Activated T-helper 2 cell treated with anti-CD3 and anti-CD28 coated beads, Interferon-gamma antibody, Interleukin-2, Interleukin-4, amounts not matched to agents 10 μg/mL and 5 μg/mL and 100 μg/mL, durations not matched to agents 14 hours and 24 hours and 36 hours (primary cell): Measurements from ENCODE around the gene WFDC2. TPM values are rescaled to one million over a fixed set of nuclear protein-coding genes. Genes with fewer than 3 reads are reported as not detected.

ENCODE experiments used
- DNase-seq: peaks from one replicate; pipeline ENCODE4 v3.0.0; 2021; ENCODE audit warnings: low spot score
- H3K27ac Mint-ChIP-seq: one replicate; pipeline ENCODE4 v1.8.0; 2021; ENCODE audit warnings: mixed read lengths
- H3K27me3 Mint-ChIP-seq: one replicate; pipeline ENCODE4 v1.8.0; 2021; ENCODE audit warnings: low read depth, mixed read lengths
- H3K36me3 Mint-ChIP-seq: one replicate; pipeline ENCODE4 v1.8.0; 2021; ENCODE audit warnings: low read depth, mixed read lengths
- H3K4me1 Mint-ChIP-seq: one replicate; pipeline ENCODE4 v1.8.0; 2021; ENCODE audit warnings: low read depth, mixed read lengths
- H3K4me3 Mint-ChIP-seq: one replicate; pipeline ENCODE4 v1.8.0; 2021; ENCODE audit warnings: low read depth, mild to moderate bottlenecking, moderate library complexity, mixed read lengths
- H3K9me3 Mint-ChIP-seq: one replicate; pipeline ENCODE4 v1.8.0; 2021; ENCODE audit warnings: mixed read lengths
- intact Hi-C: fragments of 100-400 bp; cut with micrococcal nuclease; formaldehyde crosslinking; loops from one replicate; pipeline ENCODE4 v1.15.1; 2023
- total RNA-seq: library from RNA; stranded (reverse); gene quantifications from 2 replicates; pipeline ENCODE4 v1.2.3, GENCODE V29; 2022

The WFDC2 gene
- total RNA-seq, 1 donor from 2014 or later = not detected

DNA sequence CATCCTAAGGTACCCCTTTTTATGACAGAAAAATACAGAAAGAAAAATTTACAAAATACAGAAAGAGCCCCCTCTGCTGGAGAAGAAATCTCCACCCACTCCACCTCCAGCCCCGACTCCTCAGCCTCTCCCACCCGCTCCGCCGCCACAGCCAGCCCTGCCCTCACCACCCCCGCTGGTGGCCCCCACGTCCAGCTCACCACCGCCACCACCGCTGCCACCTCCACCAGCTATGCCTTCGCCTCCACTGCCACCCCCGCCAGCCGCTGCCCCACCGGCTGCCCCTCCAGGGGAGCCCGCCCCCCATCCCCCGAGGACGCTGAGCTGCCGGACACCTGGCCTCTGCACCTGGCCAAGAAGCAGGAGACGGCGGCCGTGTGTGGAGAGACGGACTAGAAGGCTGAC, 17.7 kb downstream of the WFDC2 start:
- no peak overlapping the region for H3K4me3 Mint-ChIP-seq

DNA sequence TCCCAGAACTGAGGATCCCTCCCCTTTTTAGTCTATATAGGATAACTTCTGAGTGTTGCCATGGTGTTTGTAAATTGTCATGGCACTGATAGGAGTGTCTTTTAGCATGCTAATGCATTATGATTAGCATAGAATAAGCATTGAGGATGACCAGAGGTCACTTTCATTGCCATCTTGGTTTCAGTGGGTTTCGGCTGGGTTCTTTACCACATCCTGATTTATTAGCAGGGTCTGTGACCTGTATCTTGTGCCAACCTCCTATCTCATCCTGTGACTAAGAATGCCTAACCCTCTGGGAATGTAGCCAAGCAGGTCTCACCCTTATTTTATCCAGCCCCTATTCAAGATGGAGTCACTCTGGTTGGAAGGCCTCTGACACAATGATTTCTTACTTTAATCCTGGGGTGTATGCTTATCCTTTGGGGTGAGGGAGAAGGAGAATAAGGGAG, 19.6 kb downstream of the WFDC2 start:
- Mint-ChIP-seq H3K36me3 (no peaks in the 10 kb centered on the region), H3K4me1 (no peaks in the 10 kb centered on the region), H3K27ac (no peak overlapping the region), H3K4me3 (no peak overlapping the region), H3K9me3 (no peaks in the 10 kb centered on the region), H3K27me3 (peaks cover 26% of the 10 kb centered on the region)
- intact Hi-C loops = no loop called here
- DNase-seq = no peak

More for the DNA sequence above, 17.7 kb downstream of the WFDC2 start:
- DNase-seq = no peak
- Mint-ChIP-seq H3K9me3 (no peaks in the 10 kb centered on the region), H3K27me3 (peaks cover 21% of the 10 kb centered on the region), H3K27ac (no peak overlapping the region), H3K4me1 (no peaks in the 10 kb centered on the region), H3K36me3 (no peaks in the 10 kb centered on the region)
- intact Hi-C loops = no loop called here

DNA sequence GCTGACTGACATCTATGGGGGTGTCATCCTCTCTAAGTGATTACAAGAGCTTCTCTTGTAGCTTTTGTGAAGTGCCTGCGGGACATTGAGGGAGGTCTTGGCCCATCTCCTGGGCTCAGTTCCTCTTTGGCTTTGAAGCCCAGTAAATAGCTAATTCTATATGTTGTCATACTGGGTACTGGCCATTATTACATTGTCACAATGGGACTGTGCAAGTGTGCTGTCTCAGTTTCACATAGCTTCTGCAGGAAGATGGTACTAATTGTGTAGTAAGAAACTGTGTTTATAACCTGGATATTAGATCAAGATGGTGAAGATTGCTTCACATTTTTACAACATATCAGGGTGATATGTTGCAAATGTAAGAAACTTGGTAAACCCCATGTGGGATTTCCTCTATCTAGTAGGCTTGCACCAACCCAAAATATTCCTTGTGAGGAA, 26.0 kb downstream of the WFDC2 start:
- intact Hi-C loops = no loop called here

DNA sequence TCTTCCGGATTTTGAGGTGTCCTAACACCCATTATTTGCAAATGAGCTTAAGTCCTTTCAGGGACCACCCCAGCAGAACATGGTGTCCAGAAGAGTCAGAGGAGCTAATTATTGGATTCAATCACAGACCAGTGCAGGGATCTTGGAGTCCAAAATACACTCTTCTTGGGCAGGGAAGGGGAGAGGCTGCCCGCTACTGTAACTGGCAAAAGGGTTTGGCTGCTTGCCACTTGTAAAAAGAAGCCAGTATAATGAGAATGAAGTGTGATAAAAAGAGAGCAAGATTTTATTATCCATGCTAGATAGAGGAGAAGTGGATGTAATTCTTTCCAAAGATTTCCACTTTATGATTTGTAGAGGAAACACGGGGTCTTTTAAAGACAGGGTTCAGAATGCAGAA, 26.6 kb downstream of the WFDC2 start:
- H3K4me1 Mint-ChIP-seq = no peaks in the 10 kb centered on the region
- H3K27me3 Mint-ChIP-seq = peaks cover 18% of the 10 kb centered on the region
- intact Hi-C loops = no loop called here
- H3K9me3 Mint-ChIP-seq = no peaks in the 10 kb centered on the region
- no peak overlapping the region for H3K27ac Mint-ChIP-seq
- H3K4me3 Mint-ChIP-seq = no peak overlapping the region
- no peaks in the 10 kb centered on the region for H3K36me3 Mint-ChIP-seq
- DNase-seq = no peak

More for the DNA sequence above, 26.0 kb downstream of the WFDC2 start:
- DNase-seq = no peak
- Mint-ChIP-seq H3K27me3 (peaks cover 18% of the 10 kb centered on the region), H3K4me1 (no peaks in the 10 kb centered on the region), H3K4me3 (no peak overlapping the region), H3K27ac (no peak overlapping the region), H3K9me3 (no peaks in the 10 kb centered on the region), H3K36me3 (no peaks in the 10 kb centered on the region)

DNA sequence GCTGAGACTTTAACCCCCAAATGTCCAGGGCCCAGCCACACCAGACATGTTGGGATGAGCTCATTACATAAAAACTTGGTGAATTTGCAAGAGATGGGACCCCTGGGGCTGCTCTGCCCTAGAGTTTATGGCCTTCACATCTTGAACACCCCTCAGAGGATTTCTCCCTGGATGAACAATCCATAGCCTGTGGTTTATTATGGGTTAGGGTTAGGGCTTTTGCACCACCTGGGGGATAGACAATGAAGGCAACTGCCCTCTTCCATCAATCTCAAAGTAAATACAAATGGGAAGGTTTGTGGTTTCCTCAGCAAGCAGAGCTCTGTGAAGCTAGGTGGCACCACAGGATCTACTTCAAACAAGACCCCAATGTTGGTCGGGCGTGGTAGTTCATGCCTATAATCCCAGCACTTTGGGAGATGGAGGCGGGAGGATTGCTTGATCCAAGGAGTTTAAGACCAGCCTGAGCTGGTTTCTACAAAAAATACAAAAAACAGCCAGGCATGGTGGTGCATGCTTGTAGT, 28.5 kb downstream of the WFDC2 start:
- no peaks in the 10 kb centered on the region for H3K36me3 Mint-ChIP-seq
- H3K9me3 Mint-ChIP-seq = no peaks in the 10 kb centered on the region
- intact Hi-C loops = no loop called here
- no peak overlapping the region for H3K27ac Mint-ChIP-seq
- no peak for DNase-seq
- no peaks in the 10 kb centered on the region for H3K4me1 Mint-ChIP-seq
- H3K4me3 Mint-ChIP-seq = no peak overlapping the region
- peaks cover 27% of the 10 kb centered on the region for H3K27me3 Mint-ChIP-seq

DNA sequence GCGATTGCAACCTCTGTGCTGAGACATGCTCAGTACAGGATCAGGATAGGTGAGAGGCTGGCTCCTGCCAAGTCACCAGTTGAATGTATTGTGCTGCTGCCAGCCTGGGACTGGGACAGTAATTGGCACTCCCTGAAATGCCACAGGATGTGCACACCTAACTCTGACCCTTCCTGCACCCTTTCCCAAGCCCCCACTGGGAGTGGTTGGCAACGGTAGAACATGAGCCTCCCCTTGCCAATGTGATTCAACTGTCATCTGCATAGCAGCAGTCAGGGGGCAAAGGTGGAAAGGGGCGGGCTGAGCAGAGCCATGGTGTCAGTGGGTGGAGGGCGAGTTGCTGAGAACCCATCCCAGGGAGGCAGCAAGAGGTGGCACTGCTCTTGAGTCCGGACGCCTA, 30.5 kb downstream of the WFDC2 start:
- no peaks in the 10 kb centered on the region for H3K4me1 Mint-ChIP-seq
- no peak overlapping the region for H3K27ac Mint-ChIP-seq
- no peaks in the 10 kb centered on the region for H3K9me3 Mint-ChIP-seq
- H3K4me3 Mint-ChIP-seq = no peak overlapping the region
- no peak for DNase-seq
- H3K27me3 Mint-ChIP-seq = peaks cover 30% of the 10 kb centered on the region
- H3K36me3 Mint-ChIP-seq = no peaks in the 10 kb centered on the region
- intact Hi-C loops = no loop called here

DNA sequence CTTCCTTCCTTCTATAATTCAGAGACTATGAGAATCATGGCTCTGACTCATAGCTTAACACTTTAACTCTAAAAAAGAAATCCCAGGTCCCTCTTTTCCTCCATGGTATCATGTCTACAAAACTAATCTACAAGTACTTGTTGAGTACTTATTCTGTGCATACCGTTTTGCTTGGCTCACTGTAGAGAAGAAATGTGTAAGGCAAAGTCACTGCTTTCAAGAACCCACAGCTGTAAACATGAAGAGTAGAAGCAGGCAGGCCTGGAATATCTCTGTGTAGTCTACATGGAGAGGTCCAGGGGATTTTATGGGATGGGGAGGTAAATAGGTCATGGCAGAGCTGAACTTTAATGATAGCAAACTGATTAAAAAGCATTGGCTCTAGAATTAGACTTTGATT, 32.0 kb downstream of the WFDC2 start:
- no peak for DNase-seq
- intact Hi-C loops = no loop called here
- Mint-ChIP-seq H3K9me3 (no peaks in the 10 kb centered on the region), H3K4me1 (peaks cover 2% of the 10 kb centered on the region), H3K27ac (no peak overlapping the region), H3K4me3 (no peak overlapping the region), H3K36me3 (no peaks in the 10 kb centered on the region), H3K27me3 (peaks cover 23% of the 10 kb centered on the region)

DNA sequence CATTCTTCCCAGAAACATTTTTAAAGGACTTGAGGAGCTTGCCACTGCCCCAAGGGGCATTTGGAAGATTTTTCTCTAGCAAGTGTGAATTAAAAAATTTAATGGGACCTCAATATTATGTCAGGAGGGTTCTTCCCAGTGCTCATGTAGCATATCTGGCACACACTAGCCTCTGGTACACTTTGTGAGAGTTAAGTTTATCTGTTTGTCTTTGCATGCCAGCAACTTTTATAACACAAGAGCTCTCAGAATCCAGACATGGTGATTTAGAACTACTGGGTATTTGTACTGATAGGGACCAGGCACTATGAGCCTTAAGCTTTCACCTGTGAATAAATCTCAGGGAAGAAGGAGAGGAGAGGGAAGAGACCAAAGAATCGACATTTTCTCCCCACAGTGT, 33.0 kb downstream of the WFDC2 start:
- peaks cover 23% of the 10 kb centered on the region for H3K27me3 Mint-ChIP-seq
- peaks cover 9% of the 10 kb centered on the region for H3K4me1 Mint-ChIP-seq
- H3K9me3 Mint-ChIP-seq = no peaks in the 10 kb centered on the region
- no peaks in the 10 kb centered on the region for H3K36me3 Mint-ChIP-seq
- DNase-seq = no peak
- H3K27ac Mint-ChIP-seq = no peak overlapping the region
- H3K4me3 Mint-ChIP-seq = no peak overlapping the region
- intact Hi-C loops = no loop called here

DNA sequence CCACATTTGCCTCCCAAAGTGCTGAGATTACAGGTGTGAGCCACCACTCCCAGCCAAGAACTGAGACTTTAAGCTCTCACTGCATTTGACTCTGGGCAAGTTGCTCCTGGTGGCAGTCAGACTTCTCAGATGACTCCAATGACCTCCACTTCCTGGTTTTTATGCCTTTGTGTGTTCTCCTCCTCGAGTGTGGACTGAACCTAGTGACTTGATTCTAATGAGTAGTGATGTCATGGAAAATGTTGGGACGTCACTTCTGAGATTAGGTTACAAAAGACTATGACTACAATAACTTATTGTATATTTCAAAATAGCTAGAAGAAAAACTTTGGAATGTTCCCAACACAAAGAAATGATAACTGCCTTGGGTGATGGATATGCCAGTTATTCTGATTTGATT, 33.9 kb downstream of the WFDC2 start:
- Mint-ChIP-seq H3K9me3 (no peaks in the 10 kb centered on the region), H3K36me3 (no peaks in the 10 kb centered on the region), H3K4me1 (peaks cover 14% of the 10 kb centered on the region), H3K4me3 (no peak overlapping the region), H3K27me3 (peaks cover 24% of the 10 kb centered on the region), H3K27ac (no peak overlapping the region)
- intact Hi-C loops = no loop called here
- DNase-seq = no peak

DNA sequence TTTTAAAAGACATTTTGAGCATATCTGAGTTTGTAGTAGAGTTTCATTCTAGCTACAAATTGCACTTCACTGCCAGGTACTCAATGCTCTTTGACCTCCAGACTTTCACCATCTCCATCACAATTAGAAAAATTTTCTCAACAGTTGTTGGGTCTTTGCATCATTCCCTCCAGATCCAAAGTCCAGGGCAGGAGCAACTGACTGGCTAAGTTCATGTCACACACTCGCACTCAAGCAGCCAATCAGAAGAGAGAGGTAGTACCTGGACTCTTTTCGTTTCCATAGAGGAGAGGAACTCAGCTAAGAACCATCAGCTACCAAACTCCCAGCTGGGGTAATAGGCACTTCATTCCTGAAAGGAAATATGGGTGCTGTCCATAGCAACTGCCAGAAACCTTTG, 36.8 kb downstream of the WFDC2 start:
- no peak overlapping the region for H3K4me3 Mint-ChIP-seq
- H3K27me3 Mint-ChIP-seq = peaks cover 31% of the 10 kb centered on the region
- H3K27ac Mint-ChIP-seq = no peak overlapping the region
- no peaks in the 10 kb centered on the region for H3K9me3 Mint-ChIP-seq
- intact Hi-C loops = loop anchor here (2.0 kb wide), 1 partner anchor 246 kb away; no protein-coding TSS in a partner anchor
- no peaks in the 10 kb centered on the region for H3K36me3 Mint-ChIP-seq
- peaks cover 14% of the 10 kb centered on the region for H3K4me1 Mint-ChIP-seq
- DNase-seq = no peak

DNA sequence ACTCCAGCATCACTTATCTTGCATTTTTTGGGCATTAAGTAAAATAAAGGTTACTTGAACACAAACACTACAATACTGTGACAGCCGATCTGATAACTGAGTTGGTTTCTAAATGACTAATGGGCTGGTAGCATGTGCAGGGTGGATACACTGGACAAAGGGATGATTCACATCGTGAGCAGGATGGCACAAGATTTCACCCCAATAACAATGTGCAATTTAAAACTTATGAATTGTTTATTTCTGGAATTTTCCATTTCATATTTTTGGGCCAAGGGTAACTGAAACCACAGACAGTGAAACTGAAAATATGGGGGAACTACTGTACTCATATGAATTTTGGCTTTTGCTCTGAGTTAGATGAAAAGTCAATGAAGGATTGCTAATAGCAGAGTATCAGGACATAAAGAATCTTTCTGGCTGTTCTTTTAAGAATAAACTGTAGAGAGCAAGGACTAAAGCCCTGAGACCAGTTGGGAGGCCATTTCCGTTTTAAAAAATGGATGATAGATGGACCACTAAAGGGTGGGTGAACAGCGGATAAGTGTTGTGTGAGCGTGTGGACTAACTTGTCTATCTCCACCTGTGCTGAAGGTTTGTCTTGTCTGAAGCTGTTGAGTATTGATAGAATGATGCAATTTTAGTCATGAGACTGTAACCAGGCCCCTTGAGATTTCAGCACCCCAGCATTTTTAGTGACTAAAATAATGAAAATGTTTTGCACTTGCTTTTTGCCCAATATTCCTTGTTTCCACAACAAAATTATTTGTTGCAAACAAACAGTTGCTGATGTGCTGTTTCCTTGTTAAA, 37.7 kb downstream of the WFDC2 start:
- intact Hi-C loops = loop anchor here (2.0 kb wide), 1 partner anchor 246 kb away; no protein-coding TSS in a partner anchor
- H3K36me3 Mint-ChIP-seq = no peaks in the 10 kb centered on the region
- H3K27me3 Mint-ChIP-seq = peaks cover 27% of the 10 kb centered on the region

DNA sequence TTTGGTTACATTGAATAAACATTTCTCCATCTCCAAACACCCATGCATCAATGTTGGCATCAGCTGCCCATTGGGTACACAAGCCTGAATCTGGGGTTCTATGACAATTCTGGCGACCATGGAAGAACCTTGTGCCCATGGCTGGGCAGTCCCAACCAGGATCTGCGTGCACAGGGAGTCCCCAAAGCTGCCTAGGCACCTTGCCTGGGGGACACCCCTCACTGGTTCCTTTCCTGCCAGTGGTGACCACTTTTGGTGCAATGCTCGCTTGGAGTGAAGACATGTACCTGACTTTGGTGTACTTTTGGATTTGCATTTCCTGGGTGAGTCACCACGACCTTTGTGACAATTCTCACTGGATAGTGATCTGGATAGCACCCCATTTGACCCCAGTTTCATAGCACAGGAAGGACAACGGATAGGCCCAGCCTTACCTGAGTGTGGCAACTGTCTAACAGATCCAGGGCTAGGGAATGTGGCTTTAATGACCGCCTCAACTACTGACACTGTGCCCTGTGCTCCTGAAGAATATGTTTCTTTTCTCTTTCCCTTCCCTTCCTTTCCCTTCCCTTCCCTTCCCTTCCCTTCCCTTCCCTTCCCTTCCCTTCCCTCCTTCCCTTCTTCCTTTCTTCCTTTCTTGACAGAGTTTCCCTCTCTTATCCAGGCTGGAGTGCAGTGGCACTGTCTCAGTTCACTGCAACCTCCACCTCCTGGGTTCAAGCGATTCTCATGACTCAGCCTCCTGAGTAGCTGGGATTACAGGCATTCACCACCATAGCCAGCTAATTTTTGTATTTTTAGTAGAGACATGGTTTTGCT, 38.7 kb downstream of the WFDC2 start:
- H3K27me3 Mint-ChIP-seq = peaks cover 30% of the 10 kb centered on the region
- no peaks in the 10 kb centered on the region for H3K9me3 Mint-ChIP-seq
- H3K4me3 Mint-ChIP-seq = no peak overlapping the region
- no peak overlapping the region for H3K27ac Mint-ChIP-seq
- DNase-seq = no peak
- no peaks in the 10 kb centered on the region for H3K36me3 Mint-ChIP-seq
- intact Hi-C loops = no loop called here
- H3K4me1 Mint-ChIP-seq = peaks cover 14% of the 10 kb centered on the region

More for the DNA sequence above, 37.7 kb downstream of the WFDC2 start:
- H3K9me3 Mint-ChIP-seq = no peaks in the 10 kb centered on the region
- DNase-seq = no peak
- H3K4me1 Mint-ChIP-seq = peaks cover 14% of the 10 kb centered on the region
- H3K27ac Mint-ChIP-seq = no peak overlapping the region
- H3K4me3 Mint-ChIP-seq = no peak overlapping the region

DNA sequence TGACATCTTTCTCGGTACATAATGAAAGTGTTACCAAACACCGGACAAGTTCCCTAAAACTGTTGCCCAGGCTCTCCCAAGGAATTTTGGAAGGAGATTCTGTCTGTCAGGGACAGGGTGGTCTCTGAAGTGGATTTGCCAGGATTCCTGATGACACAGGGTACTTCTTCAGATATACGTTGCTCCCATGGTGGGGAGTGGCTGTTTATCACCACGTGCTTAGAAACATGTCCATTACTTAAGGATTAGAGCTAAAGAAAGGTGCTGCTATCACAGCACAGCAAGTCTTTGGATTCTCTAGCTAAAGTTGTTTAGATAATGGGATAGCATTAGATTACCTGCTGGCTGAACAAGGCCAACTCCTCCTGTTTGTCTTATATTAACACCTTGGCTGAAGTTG, 39.5 kb downstream of the WFDC2 start:
- Mint-ChIP-seq H3K9me3 (no peaks in the 10 kb centered on the region), H3K27me3 (peaks cover 29% of the 10 kb centered on the region), H3K4me3 (no peak overlapping the region), H3K4me1 (peaks cover 14% of the 10 kb centered on the region), H3K36me3 (no peaks in the 10 kb centered on the region), H3K27ac (no peak overlapping the region)
- intact Hi-C loops = no loop called here
- DNase-seq = no peak
